SHP77 (cell line): ENCODE data around the gene UNC13D.
A peak's percentile ranks its signal among the peaks of the same experiment; 100 is the strongest.

Experiments used
- DNase-seq, 2 experiments: peaks; one replicate each; lab custom pipeline; 2025; lab: John Stamatoyannopoulos, UW

UNC13D gene

GRCh38 chr17:75834279-75834920 lies 9.8 kb downstream of the UNC13D start:
- no peak for DNase-seq

DNA sequence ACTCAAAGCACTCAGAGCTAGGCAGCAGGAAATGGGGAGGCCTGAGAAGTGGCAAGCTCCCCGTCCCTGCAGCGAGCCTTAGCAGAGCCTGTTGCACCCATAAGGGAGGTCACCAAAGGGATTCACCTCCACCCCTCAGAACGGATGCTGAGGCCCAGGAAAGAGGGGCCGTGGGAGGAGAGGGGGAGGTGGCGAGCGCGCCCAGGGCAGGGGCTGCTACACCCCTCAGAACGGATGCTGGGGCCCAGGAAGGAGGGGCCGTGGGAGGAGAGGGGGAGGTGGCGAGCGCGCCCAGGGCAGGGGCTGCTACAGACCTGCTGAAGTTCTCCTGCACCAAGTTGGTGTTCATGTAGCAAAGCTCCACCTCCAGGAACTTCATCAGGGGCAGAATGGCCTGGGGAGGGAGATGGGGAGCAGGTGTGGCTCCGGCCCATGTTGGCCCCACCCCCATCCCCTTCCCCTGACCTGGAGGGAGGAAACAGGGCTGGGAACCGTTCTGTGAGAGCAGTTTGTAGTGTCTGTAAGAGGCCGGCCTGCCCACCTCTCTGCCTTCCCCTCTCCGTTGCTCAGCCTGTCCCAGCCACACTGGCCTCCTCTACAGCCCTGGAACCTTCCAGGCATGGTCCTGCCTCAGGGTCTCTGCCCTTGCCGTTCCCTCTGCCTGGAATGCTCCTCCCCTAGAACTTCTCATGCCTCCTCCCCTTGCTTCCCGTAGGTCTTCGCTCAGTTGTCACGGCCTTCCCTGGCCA lies 11.4 kb downstream of the UNC13D start:
- peak; percentile 15 to 50 for DNase-seq

- no peak for DNase-seq
Observed at GRCh38 chr17:75832164-75832651, 12.0 kb downstream of the UNC13D start.

- DNase-seq: no peak
Observed at GRCh38 chr17:75831032-75831571, 13.1 kb downstream of the UNC13D start.

DNA sequence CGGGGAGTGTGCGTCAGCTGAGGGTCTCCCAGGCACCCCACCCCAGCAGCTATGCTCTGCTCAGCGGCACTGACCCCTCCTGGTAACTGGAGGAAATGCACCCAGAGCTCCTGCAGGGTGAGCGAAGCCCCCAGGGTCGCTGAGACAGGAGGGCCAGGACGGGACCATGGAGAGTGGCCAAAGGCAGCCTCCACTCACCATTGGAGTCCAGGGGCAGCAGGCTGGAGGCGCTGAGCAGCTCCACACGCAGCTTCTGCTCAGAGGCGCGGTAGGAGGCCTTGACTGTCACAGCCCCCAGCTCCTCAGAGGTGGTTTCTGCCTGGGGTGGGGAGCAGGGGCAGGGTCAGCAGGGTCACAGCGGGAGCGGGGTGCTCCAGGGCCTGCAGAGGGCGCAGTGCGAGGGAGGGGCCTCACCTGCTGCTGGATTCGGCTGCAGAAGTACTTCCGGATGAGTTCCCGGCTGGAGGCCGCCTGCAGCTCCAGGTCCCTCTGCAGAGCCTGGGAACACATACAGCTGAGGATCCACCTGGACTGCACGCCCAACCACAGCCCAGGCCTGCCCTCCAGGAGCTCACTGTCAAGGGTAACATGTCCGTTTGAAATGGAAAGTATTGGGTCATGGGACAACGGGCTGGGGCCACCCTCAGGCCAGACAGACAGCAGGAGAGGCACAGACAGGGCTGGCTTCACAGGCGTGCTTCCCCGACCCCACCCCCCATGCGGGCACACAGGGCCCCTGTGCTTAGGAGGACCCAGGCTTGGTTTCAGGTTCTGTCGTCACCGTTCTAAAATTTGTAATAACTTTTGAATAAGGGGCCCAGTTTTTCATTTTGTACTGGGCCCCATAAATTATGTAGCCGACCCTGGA lies 13.8 kb downstream of the UNC13D start:
- DNase-seq: peak in 1 of 2 experiments; percentile 51

DNA sequence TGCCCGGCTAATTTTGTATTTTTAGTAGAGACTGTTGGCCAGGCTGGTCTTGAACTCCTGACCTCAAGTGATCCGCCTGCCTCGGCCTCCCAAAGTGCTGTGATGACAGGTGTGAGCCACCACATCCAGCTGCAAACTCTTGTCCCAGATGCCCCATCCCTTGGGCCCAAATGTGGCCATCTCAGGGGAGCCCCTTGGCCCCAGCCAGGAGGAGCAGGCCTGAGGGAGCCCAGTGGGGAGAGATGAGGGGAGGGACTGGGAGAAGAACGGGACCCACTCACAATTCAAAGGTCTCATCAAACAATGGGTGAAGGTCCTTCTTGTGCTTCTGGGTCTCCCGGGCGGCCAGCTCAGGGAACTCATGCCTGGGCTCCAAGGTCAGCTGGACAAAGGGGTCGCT lies 14.5 kb downstream of the UNC13D start:
- DNase-seq: no peak

DNA sequence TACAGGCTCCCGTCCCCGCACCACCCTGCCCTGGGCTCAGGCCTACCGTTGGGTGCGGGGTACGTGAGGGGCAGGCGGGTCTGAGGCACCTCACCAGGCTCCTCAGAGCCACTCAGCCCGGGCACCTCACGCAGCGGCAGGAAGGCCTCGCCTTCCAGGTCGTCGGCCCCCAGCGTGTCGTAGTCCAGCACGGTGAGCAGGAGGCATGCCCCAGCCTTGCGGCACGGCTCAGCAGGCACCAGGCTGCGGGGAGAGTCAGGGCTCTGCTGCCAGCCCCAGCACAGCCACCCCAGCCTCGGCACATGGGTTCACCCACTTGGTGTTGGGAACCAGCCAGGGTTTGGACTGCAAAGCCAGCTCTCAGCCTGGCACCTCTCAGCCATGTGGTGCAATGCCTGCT lies 15.5 kb downstream of the UNC13D start:
- DNase-seq: no peak

GRCh38 chr17:75828076-75828400 lies 16.2 kb downstream of the UNC13D start:
- DNase-seq: peak in 1 of 2 experiments; percentile 79

DNA sequence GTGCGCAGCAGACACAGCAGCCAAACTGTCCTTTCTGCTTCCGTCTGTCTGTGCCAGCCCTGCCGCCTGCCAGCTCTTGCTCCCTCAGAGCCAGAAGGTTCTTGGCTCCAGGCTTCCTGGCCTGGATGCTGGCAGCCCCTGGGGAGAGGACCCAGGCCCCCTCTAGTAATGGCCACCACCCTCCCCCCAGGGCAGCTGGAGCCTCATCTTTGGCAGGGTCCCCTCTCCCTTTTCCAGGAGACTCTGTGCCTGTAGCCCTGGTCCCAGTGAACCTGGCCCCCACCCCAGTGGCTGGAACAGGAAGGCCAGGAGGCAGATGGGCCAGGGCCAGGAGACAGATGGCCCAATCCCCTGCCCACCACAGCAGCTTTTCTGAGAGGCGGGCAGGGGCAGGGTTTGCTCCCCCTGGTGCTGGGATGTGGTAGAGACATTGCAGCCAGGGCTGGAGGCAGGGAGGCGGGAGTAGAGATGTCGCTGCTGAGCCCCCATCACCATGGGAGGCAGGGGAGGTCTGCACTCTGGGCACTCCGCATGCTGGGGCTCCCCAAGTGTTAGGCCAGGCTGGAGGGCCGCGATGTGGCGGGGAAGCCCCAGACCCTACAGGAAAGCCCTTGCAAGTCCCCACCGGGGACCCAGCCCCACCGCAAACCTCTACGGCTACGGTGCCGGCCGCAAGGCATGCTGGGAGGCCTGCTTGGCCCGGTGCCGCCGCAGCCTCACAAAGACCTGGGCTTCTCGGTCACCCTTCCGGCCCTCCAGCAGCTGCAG lies 16.7 kb downstream of the UNC13D start:
- DNase-seq: peak; percentile 87 to 91

GRCh38 chr17:75826561-75827307 lies 17.5 kb downstream of the UNC13D start:
- DNase-seq: no peak

GRCh38 chr17:75825748-75826370 lies 18.3 kb downstream of the UNC13D start:
- DNase-seq: no peak

- no peak for DNase-seq
Observed at GRCh38 chr17:75825149-75825552, 19.1 kb downstream of the UNC13D start.

DNA sequence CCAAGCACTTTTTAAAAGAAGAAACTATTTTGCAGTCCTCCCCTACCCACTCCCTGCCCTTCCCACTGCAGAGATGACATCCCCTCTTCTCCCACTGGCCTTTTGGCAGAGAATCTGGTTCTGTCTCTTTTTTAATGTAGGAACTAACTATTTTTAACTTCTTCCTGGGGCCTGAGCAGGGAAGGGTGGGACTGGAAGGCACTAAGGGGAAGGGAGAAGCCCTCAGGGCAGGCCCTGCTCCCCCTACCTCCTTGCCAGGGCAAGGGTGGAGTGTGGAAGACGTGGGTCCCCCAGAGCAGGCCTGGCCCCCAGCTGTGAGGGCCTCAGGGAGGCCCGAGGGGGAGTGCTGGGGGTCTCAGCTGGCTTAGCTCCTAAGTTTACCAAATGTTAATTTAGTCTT lies 19.5 kb downstream of the UNC13D start:
- no peak for DNase-seq

GRCh38 chr17:75824050-75824552 lies 20.1 kb downstream of the UNC13D start:
- DNase-seq: no peak

DNA sequence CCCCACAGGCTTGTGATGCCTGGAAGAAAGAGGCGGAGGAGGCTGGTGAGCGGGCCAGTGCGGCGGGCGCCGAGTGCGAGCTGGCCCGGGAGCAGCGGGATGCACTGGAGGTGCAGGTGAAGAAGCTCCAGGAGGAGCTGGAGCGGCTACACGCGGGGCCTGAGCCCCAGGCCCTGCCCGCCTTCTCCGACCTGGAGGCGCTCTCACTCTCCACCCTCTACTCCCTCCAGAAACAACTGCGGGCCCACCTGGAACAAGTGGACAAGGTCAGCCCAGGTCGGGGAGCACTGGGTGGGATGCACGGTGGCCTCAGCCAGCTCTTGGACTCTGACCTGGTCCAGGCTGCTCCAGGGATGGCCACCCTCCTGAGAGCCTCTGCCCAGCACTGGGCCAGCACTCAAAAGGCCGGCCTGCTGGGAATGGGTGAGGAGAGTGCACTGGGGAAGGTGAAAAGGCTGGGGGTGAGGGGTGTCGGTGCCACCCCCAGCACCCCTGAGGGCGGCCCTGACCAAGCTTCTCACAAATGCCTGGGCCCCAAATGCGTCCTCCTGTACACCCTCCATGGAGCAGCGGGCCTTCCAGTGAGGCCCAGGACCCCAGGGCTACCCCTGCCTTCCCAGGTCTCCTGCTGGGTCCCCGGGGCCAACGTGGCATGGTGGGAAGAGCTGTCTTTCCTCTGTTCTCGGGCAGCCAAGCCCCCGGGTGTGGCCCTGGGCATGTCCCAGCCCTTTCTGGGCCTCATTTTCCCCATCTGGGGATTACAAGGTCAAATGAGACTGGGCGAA lies 20.8 kb downstream of the UNC13D start:
- DNase-seq: no peak

DNA sequence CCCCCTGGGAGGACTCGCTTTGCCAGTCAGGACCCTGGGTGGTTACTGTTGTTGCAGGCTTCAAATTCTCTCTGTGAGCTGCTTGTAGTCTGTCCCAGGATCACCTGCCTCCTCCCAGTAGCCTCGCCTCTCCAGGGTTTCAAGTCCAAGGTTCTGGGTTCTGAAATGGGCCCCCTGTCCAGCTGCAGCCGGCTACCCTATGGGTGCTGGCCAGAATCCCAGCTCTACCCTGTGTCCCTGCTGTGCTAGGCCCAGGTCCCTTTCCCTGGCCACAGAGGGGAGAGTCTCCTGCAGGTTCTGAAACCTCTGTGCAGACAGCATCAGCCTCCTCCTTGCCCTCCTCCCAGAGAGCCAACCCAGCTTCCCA lies 21.4 kb downstream of the UNC13D start:
- DNase-seq: no peak

- DNase-seq: no peak
Observed at GRCh38 chr17:75822119-75822799, 21.9 kb downstream of the UNC13D start.

GRCh38 chr17:75821552-75821951 lies 22.7 kb downstream of the UNC13D start:
- DNase-seq: no peak
